IPS DF 19.7 (cell line): ENCODE measurements around the gene NLRP4.

Source experiments
- DNase-seq: peaks from one replicate; pipeline ENCODE4 v3.0.0-alpha.2; 2013; ENCODE audit warnings: low read depth, low spot score

NLRP4 gene, protein sequence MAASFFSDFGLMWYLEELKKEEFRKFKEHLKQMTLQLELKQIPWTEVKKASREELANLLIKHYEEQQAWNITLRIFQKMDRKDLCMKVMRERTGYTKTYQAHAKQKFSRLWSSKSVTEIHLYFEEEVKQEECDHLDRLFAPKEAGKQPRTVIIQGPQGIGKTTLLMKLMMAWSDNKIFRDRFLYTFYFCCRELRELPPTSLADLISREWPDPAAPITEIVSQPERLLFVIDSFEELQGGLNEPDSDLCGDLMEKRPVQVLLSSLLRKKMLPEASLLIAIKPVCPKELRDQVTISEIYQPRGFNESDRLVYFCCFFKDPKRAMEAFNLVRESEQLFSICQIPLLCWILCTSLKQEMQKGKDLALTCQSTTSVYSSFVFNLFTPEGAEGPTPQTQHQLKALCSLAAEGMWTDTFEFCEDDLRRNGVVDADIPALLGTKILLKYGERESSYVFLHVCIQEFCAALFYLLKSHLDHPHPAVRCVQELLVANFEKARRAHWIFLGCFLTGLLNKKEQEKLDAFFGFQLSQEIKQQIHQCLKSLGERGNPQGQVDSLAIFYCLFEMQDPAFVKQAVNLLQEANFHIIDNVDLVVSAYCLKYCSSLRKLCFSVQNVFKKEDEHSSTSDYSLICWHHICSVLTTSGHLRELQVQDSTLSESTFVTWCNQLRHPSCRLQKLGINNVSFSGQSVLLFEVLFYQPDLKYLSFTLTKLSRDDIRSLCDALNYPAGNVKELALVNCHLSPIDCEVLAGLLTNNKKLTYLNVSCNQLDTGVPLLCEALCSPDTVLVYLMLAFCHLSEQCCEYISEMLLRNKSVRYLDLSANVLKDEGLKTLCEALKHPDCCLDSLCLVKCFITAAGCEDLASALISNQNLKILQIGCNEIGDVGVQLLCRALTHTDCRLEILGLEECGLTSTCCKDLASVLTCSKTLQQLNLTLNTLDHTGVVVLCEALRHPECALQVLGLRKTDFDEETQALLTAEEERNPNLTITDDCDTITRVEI

DNA sequence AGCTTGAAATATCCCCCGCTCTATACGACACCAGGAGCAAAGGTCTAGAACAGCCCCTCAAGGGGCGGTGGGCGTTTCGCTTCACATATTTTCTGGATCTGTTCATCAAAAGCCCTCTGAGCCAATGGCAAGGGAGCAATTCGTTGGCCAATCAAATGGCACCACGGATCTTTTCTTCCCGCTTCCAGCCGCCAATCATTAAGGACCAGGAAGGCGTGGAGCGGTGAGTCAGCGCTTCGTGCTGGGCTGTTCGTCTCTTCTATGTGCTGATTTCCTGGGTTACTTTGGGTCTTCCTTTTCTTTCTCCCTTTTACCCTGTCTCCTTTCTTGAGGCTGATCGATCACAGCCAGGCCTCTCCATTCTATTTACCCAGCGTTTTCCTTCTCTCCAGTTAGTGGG lies at the start of gene NLRP4:
Gene NLRP4, plus strand, starts transcription at position 201 of the 400 bp plus-strand sequence. CDS start 15,541 bp downstream, outside the sequence.
- DNase-seq, result no peak

DNA sequence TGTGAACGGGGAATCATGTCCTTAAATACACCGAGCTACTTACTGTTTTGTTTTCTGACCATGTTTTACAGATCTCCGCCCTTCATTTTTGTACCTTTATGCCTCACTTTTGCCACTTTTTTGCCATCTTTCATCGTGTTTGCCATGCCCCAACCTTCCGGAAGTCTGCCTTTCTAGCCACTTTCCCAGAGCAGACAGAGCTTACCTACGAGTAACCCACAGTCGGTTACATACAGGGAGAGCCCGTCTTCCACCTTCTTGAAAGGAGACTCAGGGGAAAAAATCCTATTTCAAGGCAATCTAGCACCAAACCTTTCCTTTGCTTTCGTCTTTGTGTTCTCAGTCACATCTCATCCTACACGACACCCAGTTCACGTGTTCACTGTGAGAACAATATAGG lies 41.3 kb upstream of the NLRP4 start:
- no peak for DNase-seq

GRCh38 chr19:55801416-55801815 lies 34.9 kb upstream of the NLRP4 start:
- no peak for DNase-seq

GRCh38 chr19:55802281-55802680 lies 34.1 kb upstream of the NLRP4 start:
- no peak for DNase-seq

- peak; percentile 68 for DNase-seq
Observed at GRCh38 chr19:55809381-55810058, 26.8 kb upstream of the NLRP4 start.

GRCh38 chr19:55811340-55811739 lies 25.0 kb upstream of the NLRP4 start:
- DNase-seq, result no peak

- no peak for DNase-seq
Observed at GRCh38 chr19:55812449-55812848, 23.9 kb upstream of the NLRP4 start.

DNA sequence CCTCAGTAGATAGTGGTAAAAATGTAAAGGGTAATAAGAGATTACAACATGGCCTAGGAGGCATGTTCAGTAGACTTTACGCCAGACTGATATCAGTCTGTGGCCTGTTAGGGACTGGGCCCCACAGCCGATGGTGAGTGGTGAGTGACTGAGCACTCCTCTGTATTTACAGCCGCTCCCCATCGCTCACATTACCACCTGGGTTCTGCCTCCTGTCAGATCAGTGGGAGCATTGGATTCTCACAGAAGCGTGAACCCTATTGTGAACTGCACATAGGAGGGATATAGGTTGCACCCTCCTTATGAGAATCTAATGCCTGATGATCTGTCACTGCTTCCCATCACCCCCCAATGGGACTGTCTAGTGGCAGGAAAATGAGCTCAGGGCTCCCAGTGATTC lies 22.4 kb upstream of the NLRP4 start:
- DNase-seq, result no peak

DNA sequence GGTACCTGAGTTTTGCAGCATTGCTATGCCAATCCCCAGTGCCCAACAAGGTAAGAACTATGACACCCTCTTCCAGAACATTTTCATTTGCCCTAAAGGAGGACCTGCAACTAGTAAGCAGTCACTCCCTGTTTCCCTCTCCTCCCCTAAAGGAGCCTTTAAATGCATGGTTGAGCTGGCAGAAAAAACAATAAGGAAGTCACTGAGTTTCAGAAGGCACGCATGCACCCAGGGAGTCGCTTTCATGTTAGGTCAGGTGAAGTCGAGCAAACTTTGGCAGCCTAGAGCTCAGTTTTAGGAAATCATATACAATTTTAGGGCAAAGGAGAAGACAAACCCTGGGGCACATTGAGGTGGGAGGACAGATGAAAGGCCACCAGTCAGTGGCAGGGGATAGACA lies 16.3 kb upstream of the NLRP4 start:
- DNase-seq, result no peak

- no peak for DNase-seq
Observed at GRCh38 chr19:55830656-55831055, 5.7 kb upstream of the NLRP4 start.

DNA sequence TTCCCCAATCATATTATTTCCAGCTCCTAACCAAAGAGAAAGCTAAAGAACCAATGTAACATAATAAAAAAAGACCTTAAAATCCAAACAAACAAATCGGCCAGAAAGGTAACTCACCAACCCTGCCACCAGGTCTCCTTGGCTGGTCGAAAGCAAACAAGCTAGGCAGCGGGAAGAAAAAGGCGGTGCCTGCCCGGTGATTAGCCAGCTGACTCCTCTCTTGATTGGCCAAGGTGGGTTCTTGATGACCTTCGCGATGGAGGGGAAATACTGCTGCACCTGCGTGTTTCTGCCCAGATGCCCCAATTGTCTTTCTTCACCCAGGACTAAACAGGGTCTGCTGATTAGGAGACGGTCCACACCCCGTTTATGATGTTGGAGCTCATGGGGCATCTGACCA lies 4.5 kb upstream of the NLRP4 start, which contains the start of gene NLRP11:
Gene NLRP11, minus strand, starts transcription at position 154 of the 400 bp plus-strand sequence. CDS start 13,825 bp downstream, outside the sequence.
- DNase-seq, result no peak

DNA sequence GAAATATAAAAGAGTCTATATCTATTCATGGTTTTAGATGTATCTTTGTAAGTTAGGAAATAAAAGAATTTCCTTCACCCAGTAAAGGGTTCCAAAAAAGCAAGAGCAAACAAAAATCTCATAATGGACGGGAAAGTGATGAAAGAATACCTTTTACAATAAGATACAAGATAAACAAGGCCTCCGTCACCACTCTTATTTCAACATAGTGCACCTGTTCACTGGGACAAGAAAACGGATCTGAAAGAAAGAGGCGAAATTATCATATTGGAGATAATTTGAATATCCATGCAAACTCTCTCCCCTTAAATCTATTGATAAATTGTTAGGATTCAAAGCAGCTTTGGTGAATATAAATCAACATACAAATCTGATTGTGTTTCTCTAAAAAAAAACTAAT lies 3.7 kb upstream of the NLRP4 start:
- DNase-seq, result no peak

- no peak for DNase-seq
Observed at GRCh38 chr19:55838251-55838650, 1.9 kb downstream of the NLRP4 start.

DNA sequence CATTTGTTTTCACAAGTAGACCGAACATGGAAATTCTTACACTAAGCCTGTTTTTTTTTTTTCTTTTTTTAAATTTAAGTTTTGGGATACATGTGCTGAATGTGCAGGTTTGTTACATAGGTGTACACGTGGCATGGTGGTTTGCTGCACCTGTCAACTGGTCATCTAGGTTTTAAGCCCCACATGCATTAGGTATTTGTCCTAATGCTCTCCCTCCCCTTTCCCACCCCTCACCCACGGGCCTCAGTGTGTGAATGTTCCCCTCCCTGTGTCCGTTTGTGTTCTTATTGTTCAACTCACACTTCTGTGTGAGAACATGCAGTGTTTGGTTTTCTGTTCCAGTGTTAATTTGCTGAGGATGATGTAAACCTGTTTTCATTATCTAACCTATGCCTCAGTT lies 2.6 kb downstream of the NLRP4 start:
- DNase-seq, result no peak

DNA sequence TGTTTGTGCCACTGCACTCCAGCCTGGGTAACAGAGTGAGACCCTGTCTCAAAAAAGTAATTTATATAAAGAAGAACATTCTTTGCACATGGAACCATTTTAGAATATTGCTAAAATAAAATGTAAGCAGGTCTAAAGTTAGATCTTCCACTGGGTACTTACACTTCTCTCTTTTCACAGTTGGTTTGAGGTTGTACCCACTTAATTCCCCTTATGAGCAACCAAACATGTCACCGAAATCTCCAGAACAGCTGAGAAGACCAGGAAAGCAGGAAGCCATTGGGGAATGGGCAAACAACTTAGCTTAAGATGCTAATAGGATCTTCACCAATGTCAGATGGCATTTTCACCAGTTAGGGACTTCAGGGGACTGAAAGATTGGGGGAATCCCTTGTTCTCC lies 18.8 kb downstream of the NLRP4 start:
- DNase-seq, result no peak

DNA sequence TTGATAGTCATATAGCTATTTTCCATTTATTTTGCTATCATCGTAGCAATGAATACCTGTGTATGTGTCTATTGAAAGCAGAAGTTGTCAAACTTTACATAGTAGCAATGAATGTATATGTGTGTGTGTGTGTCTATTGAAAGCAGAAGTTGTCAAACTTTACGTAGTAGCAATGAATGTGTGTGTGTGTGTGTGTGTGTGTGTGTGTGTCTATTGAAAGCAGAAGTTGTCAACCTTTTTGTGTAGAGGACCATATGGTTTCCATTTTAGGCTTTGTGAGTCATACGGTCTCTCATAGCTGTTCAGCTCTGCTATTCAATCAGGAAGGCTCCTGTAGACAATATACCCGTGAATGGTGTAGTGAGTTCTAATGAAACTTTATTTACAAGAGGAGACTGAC lies 20.8 kb downstream of the NLRP4 start:
- DNase-seq, result no peak

DNA sequence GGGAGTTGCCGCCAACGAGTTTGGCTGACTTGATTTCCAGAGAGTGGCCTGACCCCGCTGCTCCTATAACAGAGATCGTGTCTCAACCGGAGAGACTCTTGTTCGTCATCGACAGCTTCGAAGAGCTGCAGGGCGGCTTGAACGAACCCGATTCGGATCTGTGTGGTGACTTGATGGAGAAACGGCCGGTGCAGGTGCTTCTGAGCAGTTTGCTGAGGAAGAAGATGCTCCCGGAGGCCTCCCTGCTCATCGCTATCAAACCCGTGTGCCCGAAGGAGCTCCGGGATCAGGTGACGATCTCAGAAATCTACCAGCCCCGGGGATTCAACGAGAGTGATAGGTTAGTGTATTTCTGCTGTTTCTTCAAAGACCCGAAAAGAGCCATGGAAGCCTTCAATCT lies 21.6 kb downstream of the NLRP4 start:
- no peak for DNase-seq

GRCh38 chr19:55858401-55858800 lies 22.1 kb downstream of the NLRP4 start:
- no peak for DNase-seq

- DNase-seq, result no peak
Observed at GRCh38 chr19:55858969-55859368, 22.6 kb downstream of the NLRP4 start.

- DNase-seq, result no peak
Observed at GRCh38 chr19:55866521-55866920, 30.2 kb downstream of the NLRP4 start.

GRCh38 chr19:55867101-55867500 lies 30.8 kb downstream of the NLRP4 start:
- DNase-seq, result no peak

- no peak for DNase-seq
Observed at GRCh38 chr19:55870736-55871135, 34.4 kb downstream of the NLRP4 start.
